Heart right ventricle (tissue), 16 donors: ENCODE data around the gene ARHGAP42. TPM values are rescaled to one million over a fixed set of nuclear protein-coding genes. Genes with fewer than 3 reads are reported as not detected.

Experiments
- ATAC-seq, 8 donors: fragments of 200-7000 bp; cut with Tn5 transposase; one replicate each; pipeline ENCODE4 v1.9.1; 2020; ENCODE audit warnings: mild to moderate bottlenecking in 8 of 8, moderate library complexity in 8 of 8, moderate number of reproducible peaks in 1 of 8
- DNase-seq, 2 donors: peaks; one replicate each; pipeline ENCODE4 v3.0.0-alpha.2; 2020
- H3K27ac ChIP-seq, 10 donors: fragments of 200-600 bp; sonication (generic) in 2 of 10; one replicate each; pipeline versions ENCODE4 v1.5.0 to v1.8.0; 2020 to 2022; ENCODE audit warnings: mild to moderate bottlenecking in 3 of 10
- H3K27me3 ChIP-seq, 7 donors: fragments of 200-600 bp; one replicate each; pipeline ENCODE4 v1.8.0; 2021 to 2022; ENCODE audit warnings: mild to moderate bottlenecking in 2 of 7
- H3K36me3 ChIP-seq, 9 donors: fragments of 200-600 bp; sonication (generic) in 1 of 9; one replicate each; pipeline versions ENCODE4 v1.5.0 to v1.8.0; 2020 to 2022; ENCODE audit warnings: mild to moderate bottlenecking in 2 of 9
- H3K4me1 ChIP-seq, 9 donors: fragments of 200-600 bp; sonication (generic) in 1 of 9; one replicate each; pipeline versions ENCODE4 v1.5.0 to v1.8.0; 2020 to 2022; ENCODE audit warnings: mild to moderate bottlenecking in 4 of 9
- H3K4me3 ChIP-seq, 10 donors: fragments of 200-600 bp; sonication (generic) in 2 of 10; one replicate each; pipeline versions ENCODE4 v1.5.0 to v1.8.0; 2020 to 2022; ENCODE audit warnings: mild to moderate bottlenecking in 7 of 10, moderate library complexity in 2 of 10
- H3K9me3 ChIP-seq, 11 donors: fragments of 200-600 bp in 10 of 11; sonication (generic) in 2 of 11; one replicate each; pipeline versions ENCODE4 v1.5.0 to v1.8.0; 2013 to 2022; ENCODE audit warnings: mild to moderate bottlenecking in 2 of 11, control low read depth in 1 of 11, moderate library complexity in 1 of 11
- CTCF ChIP-seq, 9 donors: fragments of 200-600 bp; sonication (generic) in 2 of 9; IDR thresholded peaks; one replicate each; pipeline versions ENCODE4 v1.5.0 to v1.8.0; 2021 to 2022; ENCODE audit warnings: antibody characterized with exemption in 9 of 9, mild to moderate bottlenecking in 5 of 9, moderate library complexity in 1 of 9
- WGBS, 2 donors: extraction: QIAGEN DNeasy Blood & Tissue Kit; methylation state at CpG; one replicate each; pipeline ENCODE4 v1.1.7; 2013; ENCODE audit warnings: inconsistent platforms in 1 of 2; 5-methylcytosine and 5-hydroxymethylcytosine counted together
- intact Hi-C, 10 donors: fragments of 100-400 bp; cut with DNase I; formaldehyde crosslinking; loops; one replicate each; pipeline versions ENCODE4 v1.11.1 to v1.14.2; 2022
- polyA plus RNA-seq, 2 donors: library from polyadenylated mRNA; stranded (reverse); fragments of 200-250 nt; gene quantifications; one replicate each; pipeline ENCODE4 v1.2.3, GENCODE V29; 2013
- total RNA-seq, 10 donors: library from RNA; stranded (reverse); fragmentation: NEBNext Ultra II Directional in 3 of 10; extraction: Animal tissue kit (Norgen Biotek cat#: 25700) in 3 of 10; gene quantifications; one replicate each; pipeline versions ENCODE4 v1.2.1 to v1.2.4, GENCODE V29; 2021 to 2023
- donor health status: Arrhythmogenic right ventricular cardiomyopathy.
- donor health status: ischemic (EF 13 %, LVEDD 7.1; RV severe dilation, severe dysfunction).
- donor health status: healthy with polysubstance abuse.
- donor health status: DM: no; HTN: yes; CAD: no.
- donor health status: DM: no; HTN: no; CAD: no.
- donor health status: ischemic (EF 25% LVEDD 6.9; RV normal size, moderate dysfunction).
- donor health status: ischemic (EF 25% LVEDD 5.7; RV mildly dilated, moderate dysfunction).
- donor health status: healthy.
- donor health status: DM: yes; HTN: yes; CAD: no.
- donor health status: Ischemic cardiomyopathy.
- donor health status: ischemic (EF 35%, LVEDD 5.7; RV mildly dilated, moderate dysfunction).
- donor health status: nonischemic (EF 11% LVEDD 7.7; RV severe dilation, severe dysfunction).
- donor health status: DM: yes; HTN: yes; CAD: no.
- donor health status: PGD.
- donor health status: ischemic (EF 29% LVEDD 5.4; RV normal size, mild dysfunction).
- donor health status: nonischemic (EF 23%, LVEDD 6.1; RV moderate dilation, normal function).

ARHGAP42 gene
- total and polyA plus RNA-seq, 12 donors = 3.9 to 13.1 (median 8.8) TPM

GRCh38 chr11:100808904-100809491 lies 121.9 kb downstream of the ARHGAP42 start:
- WGBS, 2 donors = 45 to 62% methylated on average over 3 of the region's 3 CpGs
- DNase-seq (no peak), ATAC-seq (peak in 3 of 8 donors; percentile 18 to 37 (median 26))

GRCh38 chr11:100810146-100810545 lies 123.1 kb downstream of the ARHGAP42 start:
- peaks cover 0 to 28% (median 13%) of the 10 kb centered on the region in 9 donors for H3K4me1 ChIP-seq
- no peak for TF ChIP-seq CTCF (IDR thresholded peaks at IDR 0.05)
- ATAC-seq = no peak
- H3K27me3 ChIP-seq = no peaks in the 10 kb centered on the region
- H3K9me3 ChIP-seq = peaks cover 0 to 5% (median 0%) of the 10 kb centered on the region in 11 donors
- H3K4me3 ChIP-seq = no peak overlapping the region
- intact Hi-C loops = no loop called here
- no peak overlapping the region for H3K27ac ChIP-seq
- no peaks in the 10 kb centered on the region for H3K36me3 ChIP-seq
- no peak for DNase-seq
- WGBS, 2 donors = 91 to 93% methylated on average over 2 of the region's 2 CpGs

More at GRCh38 chr11:100808904-100809491, 121.9 kb downstream of the ARHGAP42 start:
- H3K4me1 ChIP-seq = peaks cover 0 to 29% (median 13%) of the 10 kb centered on the region in 9 donors
- no peaks in the 10 kb centered on the region for H3K9me3 ChIP-seq
- TF ChIP-seq CTCF (IDR thresholded peaks at IDR 0.05) = no peak
- H3K27me3 ChIP-seq = no peaks in the 10 kb centered on the region
- intact Hi-C loops = no loop called here
- H3K36me3 ChIP-seq = no peaks in the 10 kb centered on the region
- H3K27ac ChIP-seq = peak overlapping the region in 6 of 10 donors; percentile 11 to 51 (median 38)
- H3K4me3 ChIP-seq = no peak overlapping the region

DNA sequence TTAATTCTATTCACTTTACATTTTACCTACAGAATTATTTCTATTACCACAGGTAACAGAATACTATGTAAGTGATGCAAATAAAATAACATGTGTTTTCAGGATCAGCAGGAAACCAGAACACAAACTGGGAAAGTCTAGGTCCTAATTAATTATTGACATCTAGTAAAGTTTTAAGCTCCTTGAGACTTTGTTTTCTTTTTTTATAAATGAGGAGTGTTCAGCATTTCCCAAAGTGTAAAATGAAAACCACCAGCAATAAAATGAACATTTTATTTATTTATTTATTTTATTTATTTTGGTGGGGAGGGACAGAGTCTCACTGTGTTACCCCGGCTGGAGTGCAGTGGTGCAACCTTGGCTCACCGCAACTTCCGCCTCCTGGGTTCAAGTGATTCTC lies 123.6 kb downstream of the ARHGAP42 start:
- Histone ChIP-seq H3K36me3 (no peaks in the 10 kb centered on the region), H3K27ac (no peak overlapping the region), H3K4me3 (no peak overlapping the region), H3K4me1 (peaks cover 0 to 23% (median 13%) of the 10 kb centered on the region in 9 donors), H3K9me3 (peaks cover 0 to 6% (median 0%) of the 10 kb centered on the region in 11 donors), H3K27me3 (no peaks in the 10 kb centered on the region)
- no peak for TF ChIP-seq CTCF (IDR thresholded peaks at IDR 0.05)
- ATAC-seq (no peak), DNase-seq (no peak)
- WGBS, 2 donors = 94 to 96% methylated on average over 3 of the region's 3 CpGs
- intact Hi-C loops = no loop called here

DNA sequence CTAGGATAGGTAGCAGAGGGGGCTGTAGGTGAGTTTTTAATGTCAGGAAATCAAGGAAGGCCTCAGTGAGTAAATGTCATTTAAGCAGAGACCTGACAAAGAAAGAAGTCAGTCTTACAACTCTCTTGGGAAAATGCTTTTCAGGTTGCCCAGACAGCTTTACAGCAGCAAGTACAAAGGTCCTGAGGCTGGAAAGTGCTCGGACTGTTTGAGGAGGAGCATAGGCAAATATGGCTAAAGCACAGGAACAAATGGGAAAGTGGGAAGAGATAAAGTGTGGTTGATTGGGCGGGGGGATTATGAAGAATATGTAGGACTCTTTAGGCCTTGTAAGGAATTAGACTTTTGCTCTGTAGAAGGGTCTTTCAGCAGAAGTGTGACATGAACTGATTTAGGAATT lies 125.4 kb downstream of the ARHGAP42 start:
- H3K36me3 ChIP-seq = no peaks in the 10 kb centered on the region
- H3K27me3 ChIP-seq = no peaks in the 10 kb centered on the region
- intact Hi-C loops = no loop called here
- no peak overlapping the region for H3K27ac ChIP-seq
- TF ChIP-seq CTCF (IDR thresholded peaks at IDR 0.05) = no peak
- 93 to 98% methylated on average over 2 of the region's 2 CpGs for WGBS, 2 donors
- DNase-seq (no peak), ATAC-seq (no peak)
- H3K9me3 ChIP-seq = peaks cover 0 to 9% (median 0%) of the 10 kb centered on the region in 11 donors
- no peak overlapping the region for H3K4me3 ChIP-seq
- peaks cover 0 to 26% (median 13%) of the 10 kb centered on the region in 9 donors for H3K4me1 ChIP-seq
